Fibroblast of skin of back (primary cell): ENCODE results near the gene SMCO1.
A peak's percentile ranks its signal among the peaks of the same experiment; 100 is the strongest.
"Not testable (repeated sequence)": the region's sequence is repeated elsewhere in the genome, so short reads cannot be mapped to it uniquely, and the experiment has no call there.

Source experiments
- DNase-seq: peaks from one replicate; pipeline ENCODE4 v3.0.0-alpha.2; 2013

The SMCO1 gene

DNA sequence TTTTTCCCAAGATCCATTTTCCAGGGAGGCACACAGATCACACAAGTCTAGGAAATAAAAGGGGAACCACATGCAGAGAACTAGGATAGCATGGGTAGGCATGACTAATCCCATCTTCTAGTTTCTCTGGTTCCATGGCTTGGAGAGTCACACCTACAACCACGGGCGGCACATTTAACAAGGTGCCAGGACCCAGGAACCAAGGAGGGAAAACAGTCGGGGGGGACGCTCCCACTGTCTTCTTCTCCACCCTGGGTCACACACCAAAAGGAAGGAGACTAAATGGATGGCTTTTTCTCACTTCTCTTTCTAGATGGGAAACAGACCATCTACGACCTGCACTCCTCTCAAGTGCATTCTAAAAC lies 4.6 kb upstream of the SMCO1 start:
- DNase-seq, result no peak

DNA sequence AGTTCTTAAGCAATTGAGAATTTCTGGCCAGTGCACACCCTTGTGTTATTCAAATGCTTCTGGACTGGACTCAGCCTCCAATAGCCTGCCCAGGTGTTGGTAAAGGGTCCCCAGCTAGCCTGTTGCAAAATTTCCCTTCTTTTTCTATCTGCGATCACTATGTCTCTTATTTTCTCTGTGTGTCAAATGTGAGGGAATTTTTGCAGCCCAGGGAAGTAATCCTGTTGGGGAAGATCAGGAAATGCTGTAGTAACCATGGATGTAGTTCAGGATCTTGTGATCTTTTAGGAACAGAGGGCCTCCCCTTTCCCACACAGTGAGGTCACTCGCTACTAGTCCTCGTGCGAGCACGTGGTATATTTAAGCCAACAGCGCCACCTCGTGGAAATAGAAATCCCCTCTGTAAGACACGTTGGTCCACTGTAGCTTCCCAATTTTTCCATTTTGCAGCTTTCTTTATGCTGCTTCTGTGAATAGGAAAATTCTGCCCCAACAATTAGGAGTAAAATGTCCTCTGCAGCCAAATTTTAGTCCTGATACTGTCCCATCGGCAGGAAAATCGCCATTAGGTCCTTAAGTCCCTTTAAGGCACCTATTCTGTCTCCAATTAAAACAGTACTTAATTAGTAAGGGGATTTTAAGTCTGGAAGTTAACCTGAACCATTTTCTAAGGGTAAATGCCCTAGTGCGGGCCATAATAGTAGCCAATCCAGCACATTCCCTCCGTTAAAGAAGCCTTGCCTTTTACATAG lies 4.0 kb upstream of the SMCO1 start:
- DNase-seq, result peak; percentile 71

GRCh38 chr3:196517919-196518318 lies 2.8 kb upstream of the SMCO1 start:
- DNase-seq, result no peak

DNA sequence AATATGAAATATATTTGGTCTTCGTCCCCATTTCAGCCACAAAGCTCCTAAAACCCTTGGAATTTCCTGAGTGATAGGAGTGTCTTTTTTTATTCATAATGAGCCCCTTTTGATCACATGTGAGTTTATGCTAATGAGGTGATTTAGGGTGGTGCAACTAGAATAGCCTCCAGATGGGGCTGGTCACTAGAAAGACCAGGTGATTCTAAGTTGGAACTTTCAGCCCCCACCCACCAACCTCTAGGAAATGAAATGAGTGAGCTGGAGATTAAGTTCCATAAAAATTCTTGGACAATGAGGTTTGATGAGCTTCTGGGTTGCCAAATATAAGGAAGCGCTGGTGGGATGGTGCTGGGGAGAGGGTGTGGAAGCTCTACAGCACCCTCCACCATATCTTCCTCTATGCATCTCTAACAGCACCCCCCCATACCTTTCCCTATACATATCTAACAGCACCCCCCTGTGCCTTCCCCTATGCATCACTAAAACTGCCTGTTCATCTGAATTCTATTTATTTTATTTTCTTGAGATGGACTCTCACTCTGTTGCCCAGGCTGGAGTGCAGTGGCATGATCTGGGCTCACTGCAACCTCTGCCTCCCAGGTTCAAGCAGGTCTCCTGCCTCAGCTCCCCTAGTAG lies 2.1 kb upstream of the SMCO1 start:
- DNase-seq, result no peak

GRCh38 chr3:196514350-196514716 lies 813 bp downstream of the SMCO1 start:
- DNase-seq, result no peak

DNA sequence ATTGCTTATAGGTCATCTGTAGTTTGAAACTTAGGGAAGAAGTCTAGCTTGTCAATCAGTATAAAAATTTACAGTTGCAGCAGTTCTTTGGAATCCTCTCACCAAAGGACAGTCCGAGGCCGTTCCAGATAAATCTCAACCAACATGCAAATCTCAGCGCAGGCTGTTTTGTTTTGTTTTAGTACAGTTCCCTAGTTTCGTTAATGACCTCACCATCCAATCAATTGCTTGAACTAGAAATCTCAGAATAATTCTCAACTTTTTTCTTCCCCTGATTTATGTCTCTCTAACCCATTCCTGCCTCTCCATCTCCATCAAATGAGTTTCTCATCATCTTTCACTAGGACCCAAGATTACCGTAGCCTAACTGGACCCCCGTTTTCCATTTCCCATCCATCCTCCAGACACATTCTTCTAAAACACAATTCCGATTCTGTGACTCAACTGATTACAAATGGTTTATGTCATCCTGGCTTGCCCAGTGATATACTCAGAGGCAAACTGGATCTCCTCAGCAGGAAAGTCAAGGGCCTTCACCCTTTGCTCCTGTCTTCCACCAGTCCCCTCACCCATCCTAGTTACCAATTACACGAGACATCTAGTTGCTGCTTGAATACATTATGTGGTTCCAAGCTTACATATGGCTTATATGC lies 1.3 kb downstream of the SMCO1 start:
- peak; percentile 51 for DNase-seq

GRCh38 chr3:196511646-196512425 lies 3.3 kb downstream of the SMCO1 start:
- not testable (repeated sequence) for DNase-seq

DNA sequence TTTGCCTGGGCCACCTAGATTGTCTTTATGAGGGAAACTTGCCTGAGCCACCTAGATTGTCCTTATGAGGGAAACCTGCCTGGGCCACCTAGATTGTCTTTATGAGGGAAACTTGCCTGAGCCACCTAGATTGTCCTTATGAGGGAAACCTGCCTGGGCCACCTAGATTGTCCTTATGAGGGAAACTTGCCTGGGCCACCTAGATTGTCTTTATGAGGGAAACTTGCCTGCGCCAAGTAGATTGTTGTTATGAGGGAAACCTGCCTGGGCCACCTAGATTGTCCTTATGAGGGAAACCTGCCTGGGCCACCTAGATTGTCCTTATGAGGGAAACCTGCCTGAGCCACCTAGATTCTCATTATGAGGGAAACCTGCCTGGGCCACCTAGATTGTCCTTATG lies 4.0 kb downstream of the SMCO1 start:
- DNase-seq, result not testable (repeated sequence)

GRCh38 chr3:196506687-196507086 lies 8.5 kb downstream of the SMCO1 start:
- DNase-seq, result no peak

- DNase-seq, result no peak
Observed at GRCh38 chr3:196504556-196504955, 10.6 kb downstream of the SMCO1 start.

DNA sequence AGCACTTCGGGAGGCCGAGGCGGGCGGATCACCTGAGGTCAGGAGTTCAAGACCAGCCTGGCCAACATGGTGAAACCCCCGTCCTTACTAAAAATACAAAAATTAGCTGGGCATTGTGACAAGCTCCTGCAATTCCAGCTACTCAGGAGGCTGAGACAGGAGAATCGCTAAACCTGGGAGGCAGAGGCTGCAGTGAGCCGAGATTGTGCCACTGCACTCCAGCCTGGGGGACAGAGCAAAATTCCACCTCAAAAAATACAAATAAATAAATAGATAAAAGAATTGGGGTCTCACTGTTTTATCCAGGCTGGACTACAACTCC lies 11.1 kb downstream of the SMCO1 start:
- not testable (repeated sequence) for DNase-seq

GRCh38 chr3:196503196-196504076 lies 11.7 kb downstream of the SMCO1 start, which contains the start of gene RNF168:
RNF168 (minus strand) TSS chr3:196503768; CDS start chr3:196503173, 595 bp downstream.
- peak; percentile 95 for DNase-seq

DNA sequence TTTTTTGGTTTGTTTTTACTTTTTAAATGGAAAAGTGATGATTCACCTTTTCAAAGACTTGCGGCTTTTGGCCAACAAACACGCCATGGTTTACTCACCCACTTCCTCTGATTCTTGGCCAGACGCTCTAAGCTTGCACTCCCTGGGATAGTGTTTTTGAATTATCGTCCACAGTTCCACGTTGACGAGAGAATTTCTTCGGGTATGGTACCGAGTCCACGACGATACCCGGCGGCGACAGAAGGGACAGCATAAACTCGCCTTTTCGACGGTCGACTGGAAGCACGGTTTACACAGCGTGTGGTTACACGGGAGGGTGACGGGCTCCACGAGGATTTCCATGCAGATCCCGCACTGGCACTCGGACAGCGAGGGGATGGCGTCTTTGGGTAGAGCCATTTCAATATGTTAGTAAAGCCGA lies 12.4 kb downstream of the SMCO1 start:
- DNase-seq, result peak; percentile 88

- DNase-seq, result peak; percentile 17
Observed at GRCh38 chr3:196501316-196502044, 13.7 kb downstream of the SMCO1 start.

DNA sequence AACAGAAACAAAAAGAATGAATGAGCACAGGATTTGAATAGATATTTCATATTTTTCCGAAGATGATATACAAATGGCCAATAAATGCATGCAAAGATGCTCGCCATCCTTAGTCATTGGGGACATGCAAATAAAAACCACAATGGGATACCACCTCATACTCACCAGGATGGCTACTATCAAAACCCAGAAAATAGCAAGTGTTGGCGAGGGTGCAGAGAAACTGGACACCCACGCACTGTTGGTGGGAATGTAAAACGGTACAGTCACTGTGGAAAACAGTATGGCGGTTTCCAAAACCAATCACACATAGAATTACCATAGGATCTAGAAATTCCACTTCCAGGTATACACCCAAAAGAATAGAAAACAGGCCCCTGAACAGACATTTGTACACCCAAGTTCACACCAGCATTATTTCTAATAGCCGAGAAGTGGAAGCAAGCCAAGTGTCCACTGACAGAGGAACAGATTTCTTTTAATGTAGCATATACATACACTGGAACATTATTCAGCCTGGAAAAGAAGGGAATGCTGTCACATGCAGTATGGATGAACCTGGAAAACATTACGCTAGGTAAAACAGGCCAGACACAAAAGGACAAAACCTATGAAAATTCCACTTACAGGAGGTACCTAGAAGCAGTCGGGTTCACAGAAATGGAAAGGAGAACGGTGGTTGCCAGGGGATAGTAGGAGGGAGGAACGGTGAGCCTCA lies 15.2 kb downstream of the SMCO1 start:
- DNase-seq, result no peak

DNA sequence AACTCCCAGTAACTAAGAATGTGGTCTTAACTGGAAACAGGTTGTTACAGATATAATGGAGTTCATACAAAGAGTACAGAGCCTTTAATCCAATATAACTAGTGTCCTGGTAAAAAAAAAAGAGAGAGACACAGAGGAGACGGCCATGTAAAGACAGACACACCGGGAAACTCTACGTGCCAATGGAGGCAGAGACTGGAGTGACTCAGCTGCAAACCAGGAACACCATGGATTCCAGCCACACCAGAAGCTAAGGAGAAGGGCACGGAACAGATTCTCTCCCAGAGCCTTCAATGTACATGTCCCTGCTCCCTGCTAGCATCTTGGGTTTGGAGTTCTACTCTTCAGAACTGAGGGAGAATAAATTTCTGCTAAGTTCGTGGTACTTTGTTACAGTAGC lies 16.1 kb downstream of the SMCO1 start:
- peak; percentile 38 for DNase-seq

- no peak for DNase-seq
Observed at GRCh38 chr3:196498297-196498696, 16.8 kb downstream of the SMCO1 start.

DNA sequence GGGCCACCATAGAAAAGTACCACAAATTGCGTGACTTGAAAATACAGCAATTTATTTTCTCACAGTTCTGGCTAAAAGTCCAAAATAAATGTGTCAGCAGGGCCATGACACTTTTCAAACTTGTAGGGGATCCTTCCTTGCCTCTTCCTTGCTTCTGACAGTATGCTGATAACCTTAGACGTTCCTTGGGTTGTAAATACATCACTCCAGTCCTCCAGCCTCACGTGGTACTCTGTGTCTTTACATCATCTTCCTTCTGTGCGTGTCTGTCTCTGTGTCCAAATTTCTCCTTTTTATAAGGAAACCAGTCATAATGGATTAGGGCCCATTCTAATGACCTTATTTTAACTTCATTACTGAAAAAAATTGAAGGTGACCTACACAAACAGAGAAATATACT lies 19.0 kb downstream of the SMCO1 start:
- DNase-seq, result no peak

GRCh38 chr3:196493292-196493691 lies 21.9 kb downstream of the SMCO1 start:
- no peak for DNase-seq

- no peak for DNase-seq
Observed at GRCh38 chr3:196492080-196492479, 23.1 kb downstream of the SMCO1 start.

GRCh38 chr3:196489747-196490146 lies 25.4 kb downstream of the SMCO1 start:
- no peak for DNase-seq
